ENCODE measurements around the gene CLPTM1L. TPM values are rescaled to one million over a fixed set of nuclear protein-coding genes. Genes with fewer than 3 reads are reported as not detected.
"Not testable (repeated sequence)": the region's sequence is repeated elsewhere in the genome, so short reads cannot be mapped to it uniquely, and the experiment has no call there.

Gene CLPTM1L
- polyA plus RNA-seq, 3 donors: 14.1 to 76.2 (median 35.0) TPM

DNA sequence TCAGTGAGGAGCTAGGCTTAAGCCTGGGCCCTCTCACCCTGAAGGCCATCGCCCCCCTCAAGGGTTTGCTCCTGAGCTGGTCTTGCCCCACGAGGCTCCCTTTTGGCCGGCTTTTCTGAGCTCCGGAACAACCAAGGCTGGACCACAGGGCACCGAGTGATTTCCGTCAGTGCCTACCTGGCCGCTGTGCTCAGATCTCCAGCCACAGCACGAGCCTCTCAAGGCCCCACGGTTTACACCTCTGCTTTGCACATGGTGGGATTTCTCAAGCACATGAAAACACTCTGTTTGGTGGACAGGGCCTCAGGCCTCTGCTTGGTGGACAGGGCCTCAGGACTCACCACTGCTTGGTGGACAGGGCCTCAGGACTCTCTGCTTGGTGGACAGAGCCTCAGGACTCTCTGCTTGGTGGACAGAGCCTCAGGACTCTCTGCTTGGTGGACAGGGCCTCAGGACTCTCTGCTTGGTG is 15.8 kb downstream of the CLPTM1L start:
- Mint-ChIP-seq H3K27ac (no peak overlapping the region), H3K27me3 (ENCODE audit: low read depth in 3 of 3) (no peaks in the 10 kb centered on the region), H3K36me3 (peaks cover 70 to 74% of the 10 kb centered on the region in 2 donors), H3K4me1 (no peaks in the 10 kb centered on the region), H3K9me3 (no peaks in the 10 kb centered on the region), H3K4me3 (no peak overlapping the region)
- Histone ChIP-seq H3K9me3 (replicated peaks in 1 of 2; ENCODE audit: control insufficient read depth in 1 of 2, insufficient read depth in 1 of 2, low read length in 2 of 2) (no peaks in the 10 kb centered on the region), H3K9ac (ENCODE audit: insufficient read depth, low read length, poor library complexity, severe bottlenecking) (no peak overlapping the region), H4K20me1 (ENCODE audit: insufficient read depth, low read length) (peaks cover 29% of the 10 kb centered on the region), H3K4me2 (replicated peaks; ENCODE audit: extremely low read depth, low read length, poor library complexity, severe bottlenecking) (no peak overlapping the region), H3K4me3 (replicated peaks in 1 of 3; ENCODE audit: low read depth in 2 of 3, low read length in 3 of 3) (no peak overlapping the region), H3K36me3 (replicated peaks in 1 of 2; ENCODE audit: control insufficient read depth in 1 of 2, insufficient read depth in 2 of 2, low read length in 2 of 2) (peaks cover 69 to 82% of the 10 kb centered on the region in 2 donors), H3K27ac (ENCODE audit: low read depth in 1 of 2, low read length in 2 of 2) (no peak overlapping the region), H3K79me2 (ENCODE audit: insufficient read depth, low read length) (no peaks in the 10 kb centered on the region), H3K4me1 (ENCODE audit: control insufficient read depth in 1 of 2, insufficient read depth in 2 of 2, low read length in 2 of 2) (no peaks in the 10 kb centered on the region), H2AFZ (ENCODE audit: insufficient read depth, low read depth, low read length, poor library complexity, severe bottlenecking) (no peak overlapping the region), H3K27me3 (ENCODE audit: control insufficient read depth in 2 of 2, insufficient read depth in 2 of 2, low read length in 2 of 2) (no peaks in the 10 kb centered on the region)
- no peak for DNase-seq
- 95% methylated on average over 9 of the region's 9 CpGs for WGBS (ENCODE audit: insufficient coverage)
- intact Hi-C loops (cut with micrococcal nuclease): no loop called here
- TF ChIP-seq, protein P1, sequence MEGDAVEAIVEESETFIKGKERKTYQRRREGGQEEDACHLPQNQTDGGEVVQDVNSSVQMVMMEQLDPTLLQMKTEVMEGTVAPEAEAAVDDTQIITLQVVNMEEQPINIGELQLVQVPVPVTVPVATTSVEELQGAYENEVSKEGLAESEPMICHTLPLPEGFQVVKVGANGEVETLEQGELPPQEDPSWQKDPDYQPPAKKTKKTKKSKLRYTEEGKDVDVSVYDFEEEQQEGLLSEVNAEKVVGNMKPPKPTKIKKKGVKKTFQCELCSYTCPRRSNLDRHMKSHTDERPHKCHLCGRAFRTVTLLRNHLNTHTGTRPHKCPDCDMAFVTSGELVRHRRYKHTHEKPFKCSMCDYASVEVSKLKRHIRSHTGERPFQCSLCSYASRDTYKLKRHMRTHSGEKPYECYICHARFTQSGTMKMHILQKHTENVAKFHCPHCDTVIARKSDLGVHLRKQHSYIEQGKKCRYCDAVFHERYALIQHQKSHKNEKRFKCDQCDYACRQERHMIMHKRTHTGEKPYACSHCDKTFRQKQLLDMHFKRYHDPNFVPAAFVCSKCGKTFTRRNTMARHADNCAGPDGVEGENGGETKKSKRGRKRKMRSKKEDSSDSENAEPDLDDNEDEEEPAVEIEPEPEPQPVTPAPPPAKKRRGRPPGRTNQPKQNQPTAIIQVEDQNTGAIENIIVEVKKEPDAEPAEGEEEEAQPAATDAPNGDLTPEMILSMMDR (IDR thresholded peaks at IDR 0.05): no peak

DNA sequence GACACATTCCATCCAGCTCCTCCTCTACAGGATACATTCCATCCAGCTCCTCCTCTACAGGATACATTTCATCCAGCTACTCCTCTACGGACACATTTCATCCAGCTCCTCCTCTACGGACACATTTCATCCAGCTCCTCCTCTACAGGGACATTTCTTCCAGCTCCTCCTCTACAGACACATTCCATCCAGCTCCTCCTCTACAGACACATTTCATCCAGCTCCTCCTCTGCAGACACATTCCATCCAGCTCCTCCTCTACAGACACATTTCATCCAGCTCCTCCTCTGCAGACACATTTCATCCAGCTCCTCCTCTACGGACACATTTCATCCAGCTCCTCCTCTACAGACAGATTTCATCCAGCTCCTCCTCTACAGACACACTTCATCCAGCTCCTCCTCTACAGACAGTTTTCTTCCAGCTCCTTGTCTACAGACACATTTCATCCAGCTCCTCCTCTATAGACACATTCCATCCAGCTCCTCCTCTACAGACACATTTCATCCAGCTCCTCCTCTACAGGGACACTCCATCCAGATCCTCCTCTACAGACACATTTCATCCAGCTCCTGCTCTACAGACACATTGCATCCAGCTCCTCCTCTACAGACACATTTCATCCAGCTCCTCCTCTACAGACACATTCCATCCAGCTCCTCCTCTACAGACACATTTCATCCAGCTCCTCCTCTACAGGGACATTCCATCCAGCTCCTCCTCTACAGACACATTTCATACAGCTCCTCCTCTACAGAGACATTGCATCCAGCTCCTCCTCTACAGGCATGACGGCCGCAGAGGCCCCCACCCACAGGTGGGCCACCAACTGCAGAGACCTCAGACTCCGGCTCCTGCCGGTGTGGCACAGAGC is 16.4 kb downstream of the CLPTM1L start:
- H3K4me3 ChIP-seq (replicated peaks in 1 of 3; ENCODE audit: low read depth in 2 of 3, low read length in 3 of 3); DNase-seq; H3K27me3 Mint-ChIP-seq (ENCODE audit: low read depth in 3 of 3); H3K4me1 Mint-ChIP-seq; intact Hi-C loops (cut with micrococcal nuclease); H3K79me2 ChIP-seq (ENCODE audit: insufficient read depth, low read length); H3K9ac ChIP-seq (ENCODE audit: insufficient read depth, low read length, poor library complexity, severe bottlenecking); H3K4me2 ChIP-seq (replicated peaks; ENCODE audit: extremely low read depth, low read length, poor library complexity, severe bottlenecking); H2AFZ ChIP-seq (ENCODE audit: insufficient read depth, low read depth, low read length, poor library complexity, severe bottlenecking); H3K9me3 ChIP-seq (replicated peaks in 1 of 2; ENCODE audit: control insufficient read depth in 1 of 2, insufficient read depth in 1 of 2, low read length in 2 of 2); H3K27ac ChIP-seq (ENCODE audit: low read depth in 1 of 2, low read length in 2 of 2); H3K9me3 Mint-ChIP-seq; H3K27me3 ChIP-seq (ENCODE audit: control insufficient read depth in 2 of 2, insufficient read depth in 2 of 2, low read length in 2 of 2); H3K4me1 ChIP-seq (ENCODE audit: control insufficient read depth in 1 of 2, insufficient read depth in 2 of 2, low read length in 2 of 2): not testable (repeated sequence)
- Histone ChIP-seq H4K20me1 (ENCODE audit: insufficient read depth, low read length) (peaks cover 25% of the 10 kb centered on the region), H3K36me3 (replicated peaks in 1 of 2; ENCODE audit: control insufficient read depth in 1 of 2, insufficient read depth in 2 of 2, low read length in 2 of 2) (peaks cover 69 to 82% of the 10 kb centered on the region in 2 donors)
- H3K27ac Mint-ChIP-seq: peak overlapping the region in 2 of 7 donors; percentile 5 to 52
- peak overlapping the region in 1 of 2 donors; percentile 10 for H3K4me3 Mint-ChIP-seq
- peaks cover 70 to 75% of the 10 kb centered on the region in 2 donors for H3K36me3 Mint-ChIP-seq
- WGBS (ENCODE audit: insufficient coverage): 94% methylated on average over 7 of the region's 7 CpGs

DNA sequence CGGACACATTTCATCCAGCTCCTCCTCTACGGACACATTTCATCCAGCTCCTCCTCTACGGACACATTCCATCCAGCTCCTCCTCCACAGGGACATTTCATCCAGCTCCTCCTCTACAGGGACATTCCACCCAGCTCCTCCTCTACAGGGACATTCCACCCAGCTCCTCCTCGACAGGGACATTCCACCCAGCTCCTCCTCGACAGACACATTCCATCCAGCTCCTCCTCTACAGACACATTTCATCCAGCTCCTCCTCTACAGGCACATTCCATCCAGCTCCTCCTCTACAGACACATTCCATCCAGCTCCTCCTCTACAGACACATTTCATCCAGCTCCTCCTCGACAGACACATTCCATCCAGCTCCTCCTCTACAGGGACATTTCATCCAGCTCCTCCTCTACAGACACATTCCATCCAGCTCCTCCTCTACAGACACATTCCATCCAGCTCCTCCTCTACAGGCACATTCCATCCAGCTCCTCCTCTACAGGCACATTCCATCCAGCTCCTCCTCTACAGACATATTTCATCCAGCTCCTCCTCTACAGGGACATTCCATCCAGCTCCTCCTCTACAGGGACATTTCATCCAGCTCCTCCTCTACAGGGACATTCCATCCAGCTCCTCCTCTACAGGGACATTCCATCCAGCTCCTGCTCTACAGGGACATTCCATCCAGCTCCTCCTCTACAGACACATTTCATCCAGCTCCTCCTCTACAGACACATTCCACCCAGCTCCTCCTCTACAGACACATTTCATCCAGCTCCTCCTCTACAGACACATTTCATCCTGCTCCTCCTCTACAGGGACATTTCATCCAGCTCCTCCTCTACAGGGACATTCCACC is 17.8 kb downstream of the CLPTM1L start:
- not testable (repeated sequence) for H3K4me1 ChIP-seq (ENCODE audit: control insufficient read depth in 1 of 2, insufficient read depth in 2 of 2, low read length in 2 of 2); H3K79me2 ChIP-seq (ENCODE audit: insufficient read depth, low read length); H3K4me2 ChIP-seq (replicated peaks; ENCODE audit: extremely low read depth, low read length, poor library complexity, severe bottlenecking)

More for the DNA sequence above, 17.8 kb downstream of the CLPTM1L start:
- H3K27me3 Mint-ChIP-seq (ENCODE audit: low read depth in 3 of 3); intact Hi-C loops (cut with micrococcal nuclease); H3K9me3 Mint-ChIP-seq; H3K27me3 ChIP-seq (ENCODE audit: control insufficient read depth in 2 of 2, insufficient read depth in 2 of 2, low read length in 2 of 2); DNase-seq; H3K4me3 ChIP-seq (replicated peaks in 1 of 3; ENCODE audit: low read depth in 2 of 3, low read length in 3 of 3); H2AFZ ChIP-seq (ENCODE audit: insufficient read depth, low read depth, low read length, poor library complexity, severe bottlenecking); H3K27ac ChIP-seq (ENCODE audit: low read depth in 1 of 2, low read length in 2 of 2); H3K9me3 ChIP-seq (replicated peaks in 1 of 2; ENCODE audit: control insufficient read depth in 1 of 2, insufficient read depth in 1 of 2, low read length in 2 of 2); H3K4me1 Mint-ChIP-seq; H3K9ac ChIP-seq (ENCODE audit: insufficient read depth, low read length, poor library complexity, severe bottlenecking): not testable (repeated sequence)
- WGBS (ENCODE audit: insufficient coverage): 92% methylated on average over 6 of the region's 6 CpGs
- peaks cover 68 to 72% of the 10 kb centered on the region in 2 donors for H3K36me3 Mint-ChIP-seq
- peak overlapping the region in 2 of 7 donors; percentile 15 to 22 for H3K27ac Mint-ChIP-seq
- peaks cover 20% of the 10 kb centered on the region for H4K20me1 ChIP-seq (ENCODE audit: insufficient read depth, low read length)
- H3K36me3 ChIP-seq (replicated peaks in 1 of 2; ENCODE audit: control insufficient read depth in 1 of 2, insufficient read depth in 2 of 2, low read length in 2 of 2): peaks cover 66 to 82% of the 10 kb centered on the region in 2 donors
- H3K4me3 Mint-ChIP-seq: peak overlapping the region in 1 of 2 donors; percentile 14
